Activated CD4-positive, alpha-beta T cell treated with anti-CD3 and anti-CD28 coated beads for 48 hours (primary cell): ENCODE results near the gene KCNK4.
A peak's percentile ranks its signal among the peaks of the same experiment; 100 is the strongest.

Experiments
- DNase-seq: peaks from one replicate; pipeline ENCODE4 v3.0.0-alpha.2; 2020

KCNK4 gene

GRCh38 chr11:64269540-64270220, 21.4 kb upstream of the KCNK4 start:
- DNase-seq = peak; percentile 99

DNA sequence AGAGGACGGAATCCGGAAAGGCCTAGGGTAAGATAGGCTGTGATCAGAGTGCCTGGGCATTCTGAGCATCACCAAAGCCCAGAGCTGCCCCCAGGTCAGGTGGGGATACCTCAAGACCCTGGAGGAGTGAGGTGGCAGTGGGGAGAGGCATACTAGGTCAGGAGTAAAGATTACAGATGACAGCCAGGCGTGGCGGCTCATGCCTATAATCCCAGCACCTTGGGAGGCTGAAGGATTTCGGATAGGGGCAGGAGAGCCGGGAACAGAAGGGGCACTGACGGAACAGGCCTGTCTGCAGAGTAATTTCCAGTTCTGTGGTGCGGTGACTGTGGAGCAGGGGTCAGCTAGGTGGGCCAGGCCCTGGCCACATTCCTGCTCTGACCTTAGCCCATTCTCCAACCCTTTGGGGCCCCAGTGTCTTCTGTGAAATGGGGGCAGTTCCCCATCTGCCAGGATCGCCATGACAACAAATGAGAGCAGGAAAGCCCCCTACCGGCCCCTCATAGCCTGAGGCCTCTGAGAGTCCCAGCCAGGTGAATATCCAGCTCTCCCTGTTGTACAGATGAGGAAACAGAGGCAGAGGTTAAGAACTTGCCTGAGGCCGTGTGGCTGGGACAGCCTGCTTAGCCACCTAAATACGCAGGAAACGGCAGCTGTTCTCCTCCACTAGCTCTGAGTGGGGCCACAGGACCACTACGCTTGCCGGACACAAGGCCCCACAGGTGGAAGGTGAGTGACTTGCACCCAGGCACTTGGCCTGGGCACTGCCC, 15.9 kb upstream of the KCNK4 start:
- no peak for DNase-seq

DNA sequence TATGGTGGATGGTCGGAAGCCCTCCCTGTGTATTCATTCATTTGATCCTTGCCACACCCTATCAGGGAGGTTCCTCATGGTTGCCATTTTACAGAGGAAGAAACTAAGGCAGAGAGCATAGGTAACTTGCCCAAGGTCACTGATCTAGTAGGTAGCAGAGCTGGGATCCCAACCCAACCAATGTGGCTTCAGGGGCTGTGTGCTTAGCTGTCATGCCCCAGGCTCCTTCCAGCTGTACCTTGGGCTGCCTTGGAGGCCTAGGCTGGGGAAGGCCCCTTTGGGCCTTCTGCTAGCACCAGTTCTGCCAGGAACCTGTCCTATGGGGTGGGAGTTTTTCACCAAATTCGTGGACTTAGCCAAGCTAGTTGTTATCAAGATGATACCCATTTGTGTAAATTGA, 15.3 kb upstream of the KCNK4 start:
- no peak for DNase-seq

DNA sequence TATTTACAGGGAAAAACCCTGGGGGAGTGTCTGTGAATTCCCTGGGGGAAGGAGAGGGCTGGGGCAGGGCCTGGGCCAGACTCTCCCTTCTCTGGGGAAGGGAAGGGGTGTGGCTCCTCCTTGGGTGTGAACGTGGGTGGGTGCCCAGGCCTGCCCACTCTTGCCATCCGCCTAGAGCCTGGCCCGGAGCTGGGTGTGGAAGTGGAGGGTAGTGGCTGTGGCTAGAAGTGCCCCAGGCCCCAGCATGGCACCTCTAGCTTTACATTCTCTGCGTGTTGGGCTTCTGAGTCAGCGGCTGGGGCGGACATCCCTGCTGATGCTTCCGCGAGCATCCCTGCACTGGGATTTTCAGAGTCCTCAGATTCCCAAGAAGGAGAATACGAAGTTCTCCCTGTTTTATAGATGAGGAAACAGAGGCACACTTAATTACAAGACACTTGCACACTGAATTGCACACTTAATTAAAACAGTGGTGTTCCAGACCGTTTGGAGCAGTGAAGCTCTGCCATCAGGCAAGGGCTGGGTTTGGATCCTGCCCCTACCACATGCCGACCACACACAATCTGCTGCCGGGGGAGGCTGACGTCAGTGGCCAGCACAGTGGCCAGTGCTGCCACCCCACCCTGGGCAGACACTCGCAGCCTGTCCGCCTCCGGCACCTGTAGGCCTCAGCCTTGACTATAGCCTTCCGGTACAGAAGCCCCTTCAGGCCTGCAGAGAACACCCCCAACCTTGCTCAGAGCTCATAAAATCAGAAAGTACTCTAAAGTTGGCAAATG, 14.3 kb upstream of the KCNK4 start:
- DNase-seq = no peak

GRCh38 chr11:64278576-64279190, 12.4 kb upstream of the KCNK4 start:
- no peak for DNase-seq

- DNase-seq = no peak
These were observed 8.9 kb upstream of the KCNK4 start for GRCh38 chr11:64281957-64282770.

DNA sequence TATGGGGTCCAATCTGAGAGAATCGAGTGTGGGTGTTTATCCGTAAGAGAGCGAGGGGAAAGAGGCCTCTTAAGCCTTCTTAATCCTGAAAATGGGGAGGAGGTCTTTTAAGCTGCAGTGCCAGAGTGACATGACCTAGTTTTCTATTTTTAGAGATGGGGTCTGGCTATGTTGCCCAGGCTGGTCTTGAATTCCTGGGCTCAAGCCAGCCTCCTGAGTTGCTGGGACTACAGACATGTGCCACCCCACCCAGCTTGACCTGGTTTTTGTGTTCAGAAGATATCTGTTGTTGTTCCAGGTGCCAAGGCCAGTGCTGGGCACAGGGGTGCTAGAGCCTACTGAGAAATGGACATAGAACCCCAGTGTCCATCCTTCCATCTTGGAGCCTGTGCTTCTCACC, 8.0 kb upstream of the KCNK4 start:
- DNase-seq = no peak

DNA sequence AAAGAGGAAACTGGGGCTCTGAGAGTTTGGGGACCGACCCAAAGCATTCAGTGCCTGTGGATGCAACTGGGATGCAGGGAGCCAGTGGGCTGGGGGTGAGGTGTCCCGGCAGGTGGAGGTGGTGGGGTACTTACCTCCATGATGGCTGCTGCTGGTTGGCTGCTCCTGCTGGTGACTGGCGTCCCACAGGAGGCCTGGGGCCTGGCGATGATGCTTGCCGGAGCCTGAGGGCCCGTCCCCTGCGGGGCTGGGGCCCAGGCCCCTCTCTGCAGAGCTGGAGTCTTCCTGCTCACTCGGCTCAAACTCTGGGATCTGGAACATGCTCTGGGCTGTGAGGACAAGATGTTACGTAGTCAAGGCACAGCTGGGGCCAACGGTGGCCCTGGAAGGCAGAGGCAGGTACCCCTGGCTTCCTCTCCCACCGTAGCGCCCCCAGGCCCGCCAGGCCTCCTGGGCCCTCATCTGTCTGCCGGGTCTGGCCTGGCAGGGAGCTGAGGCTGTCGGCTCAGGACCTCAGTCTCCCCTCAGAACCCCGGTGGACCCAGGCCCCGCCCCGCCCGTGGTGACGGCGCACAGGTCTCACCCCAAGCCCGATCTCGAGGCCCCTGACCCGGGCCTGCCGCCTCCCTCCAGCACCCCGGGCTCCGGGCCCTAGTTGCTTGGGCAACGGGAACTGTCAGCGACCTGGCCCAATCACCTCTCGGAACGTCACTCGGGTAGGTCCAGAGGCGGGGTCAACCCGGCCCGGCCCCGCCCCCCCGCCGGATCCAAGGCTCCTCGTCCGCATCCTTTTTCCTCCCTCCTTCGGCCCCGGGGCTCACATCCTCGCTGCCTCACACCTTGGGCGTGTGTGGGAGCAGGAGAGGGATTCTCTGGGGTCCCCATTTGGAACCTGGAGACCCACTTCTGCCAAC, 6.8 kb upstream of the KCNK4 start, which contains the start of gene BAD:
TSS of gene BAD (minus strand) at position 618 of the 914 bp plus-strand sequence. CDS start at position 321, 297 bp downstream.
- peak; percentile 95 for DNase-seq

DNA sequence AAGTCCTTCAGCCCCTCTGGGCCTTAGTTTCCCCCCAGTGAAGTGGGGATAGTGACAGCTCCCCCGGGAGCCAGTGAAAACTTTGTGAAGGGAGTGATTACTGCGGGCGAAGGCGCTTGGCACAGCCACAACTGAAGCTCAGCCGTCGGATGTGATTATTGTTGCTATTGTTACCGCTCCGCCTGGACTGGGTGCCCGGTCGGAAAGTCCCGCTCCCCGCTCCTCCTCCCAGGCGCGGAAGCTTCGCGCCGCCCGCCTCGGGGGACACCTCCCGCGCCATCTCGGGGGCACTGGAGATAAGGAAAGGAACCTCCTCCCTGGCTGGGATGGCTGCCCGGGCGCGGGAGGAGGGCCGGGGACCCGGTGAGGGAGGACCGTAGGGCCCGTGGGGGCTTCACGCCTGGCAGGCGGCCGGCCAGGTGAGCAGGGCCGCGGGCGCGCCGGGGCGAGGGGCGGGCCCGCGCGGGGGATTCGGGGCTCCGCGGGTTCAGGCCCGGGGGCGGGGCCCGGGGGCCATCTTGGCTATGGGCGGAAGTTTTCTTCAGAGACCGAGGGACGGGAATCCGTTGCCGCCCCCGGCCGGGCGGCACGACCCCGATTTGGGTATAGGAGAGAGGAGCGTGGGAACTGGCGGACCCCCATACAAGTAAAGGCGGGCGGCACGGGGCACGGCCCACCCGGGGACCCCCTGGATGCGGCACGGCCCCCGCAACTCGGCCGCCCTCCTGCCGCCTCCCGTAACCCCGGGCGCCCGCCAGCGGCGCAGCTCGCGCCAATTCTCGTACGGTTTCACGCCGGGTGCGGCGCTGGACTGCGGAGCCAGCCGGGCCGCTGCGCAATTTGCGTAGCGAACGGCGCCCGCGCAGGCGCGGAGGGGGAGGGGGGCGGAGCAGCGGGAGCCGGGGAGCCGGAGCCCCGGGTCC, 5.9 kb upstream of the KCNK4 start, which contains the start of gene GPR137:
TSS of gene GPR137 (plus strand) at position 887 of the 923 bp plus-strand sequence. CDS start 677 bp downstream, outside the sequence.
- peak; percentile 92 for DNase-seq

- peak; percentile 47 for DNase-seq
These were observed 5.0 kb upstream of the KCNK4 start for GRCh38 chr11:64285885-64286800.

- no peak for DNase-seq
These were observed 4.3 kb upstream of the KCNK4 start for GRCh38 chr11:64286801-64287159.

DNA sequence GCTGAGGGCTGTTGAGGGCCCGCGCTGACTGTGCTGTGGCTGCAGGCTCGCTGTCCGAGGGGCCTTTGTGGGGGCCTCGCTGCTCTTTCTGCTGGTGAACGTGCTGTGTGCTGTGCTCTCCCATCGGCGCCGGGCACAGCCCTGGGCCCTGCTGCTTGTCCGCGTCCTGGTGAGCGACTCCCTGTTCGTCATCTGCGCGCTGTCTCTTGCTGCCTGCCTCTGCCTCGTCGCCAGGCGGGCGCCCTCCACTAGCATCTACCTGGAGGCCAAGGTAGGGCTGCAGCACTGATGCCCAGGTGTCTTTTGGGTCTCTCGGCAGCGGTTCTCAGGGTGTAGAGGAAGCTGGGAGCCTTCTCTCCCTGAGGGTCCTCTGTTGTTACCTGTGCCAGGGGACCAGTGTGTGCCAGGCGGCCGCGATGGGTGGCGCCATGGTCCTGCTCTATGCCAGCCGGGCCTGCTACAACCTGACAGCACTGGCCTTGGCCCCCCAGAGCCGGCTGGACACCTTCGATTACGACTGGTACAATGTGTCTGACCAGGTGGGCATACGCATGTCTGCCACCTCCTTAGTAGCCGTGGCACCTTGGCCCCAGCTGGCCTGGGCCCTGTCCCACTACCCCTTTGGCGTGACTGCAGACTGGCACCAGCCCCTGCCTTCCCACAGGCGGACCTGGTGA, 3.3 kb upstream of the KCNK4 start:
- no peak for DNase-seq

GRCh38 chr11:64288353-64288750, 2.8 kb upstream of the KCNK4 start:
- DNase-seq = no peak

DNA sequence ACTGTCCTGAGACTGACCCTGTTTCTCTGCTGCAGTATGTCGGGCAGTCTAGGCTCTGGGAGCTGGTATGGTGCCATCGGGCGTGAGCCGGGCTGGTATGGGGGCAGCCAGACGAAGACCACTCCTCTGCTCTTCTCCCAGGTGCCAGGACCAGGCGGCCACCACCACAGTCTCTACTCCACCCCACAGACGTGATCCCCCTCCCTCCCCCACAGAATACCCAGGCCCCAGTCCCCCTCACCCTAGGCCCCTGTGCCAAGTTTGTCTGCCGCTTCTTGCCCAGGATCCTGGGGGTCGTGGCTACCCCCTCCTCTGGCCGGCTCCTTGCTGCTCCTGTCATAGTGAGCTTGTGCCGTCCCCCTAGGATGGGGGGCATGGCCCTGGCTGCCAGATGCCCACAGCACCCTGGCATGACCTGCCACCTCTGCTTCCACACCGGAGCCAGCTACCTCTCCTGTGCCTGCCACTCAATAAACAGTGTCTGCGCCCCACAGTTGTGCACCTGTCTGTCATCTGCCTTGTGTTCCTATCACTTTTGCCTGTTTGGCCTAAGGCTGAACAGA, 2.0 kb upstream of the KCNK4 start:
- no peak for DNase-seq

- no peak for DNase-seq
These were observed 495 bp upstream of the KCNK4 start for GRCh38 chr11:64290352-64291261.

DNA sequence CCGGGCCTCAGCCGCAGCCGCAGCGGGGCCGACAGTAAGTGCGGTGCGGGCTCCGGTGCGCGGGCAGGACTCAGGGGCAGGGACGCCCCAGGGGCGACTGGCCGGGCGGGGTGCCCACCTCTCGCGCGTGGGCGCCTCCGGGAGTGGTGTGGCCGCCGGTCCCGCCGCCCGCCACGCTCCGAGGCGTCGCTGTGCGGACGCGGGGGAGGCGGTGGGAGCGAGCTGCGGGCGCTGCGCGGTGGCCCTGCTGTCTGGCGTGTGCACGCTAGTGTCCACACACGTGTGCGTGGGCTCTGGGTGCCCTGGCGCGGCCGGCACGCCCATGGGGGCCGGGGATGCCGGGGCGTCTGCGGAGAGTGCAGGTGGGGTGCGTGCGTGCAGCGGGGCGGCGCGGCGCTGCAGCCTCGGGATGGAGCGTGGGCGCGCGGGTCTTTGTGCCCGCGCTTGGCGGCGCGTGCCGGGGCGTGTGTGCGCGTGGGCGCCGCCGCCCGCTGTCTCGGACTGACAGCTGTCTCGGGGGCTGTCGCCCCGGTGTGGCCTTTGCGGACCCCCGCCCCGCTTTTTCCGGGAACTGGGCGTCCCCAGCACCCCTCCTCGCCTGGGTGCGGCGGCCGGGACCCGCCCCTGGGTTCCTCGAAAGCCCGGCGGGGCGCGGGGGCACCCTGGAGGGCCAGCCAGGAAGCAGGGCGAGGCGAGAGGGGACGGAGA, 804 bp downstream of the KCNK4 start:
- no peak for DNase-seq
